GM18517 (cell line): ENCODE measurements around the gene AHCYL2.
"Not testable (repeated sequence)": the region's sequence is repeated elsewhere in the genome, so short reads cannot be mapped to it uniquely, and the experiment has no call there.

ENCODE experiments used
- ATAC-seq: cut with Tn5 transposase; IDR thresholded peaks from one replicate; pipeline ENCODE4 v1.9.1; 2021; ENCODE audit warnings: mild to moderate bottlenecking, moderate library complexity; ENCODE audit not compliant: unreplicated experiment

AHCYL2 gene

DNA sequence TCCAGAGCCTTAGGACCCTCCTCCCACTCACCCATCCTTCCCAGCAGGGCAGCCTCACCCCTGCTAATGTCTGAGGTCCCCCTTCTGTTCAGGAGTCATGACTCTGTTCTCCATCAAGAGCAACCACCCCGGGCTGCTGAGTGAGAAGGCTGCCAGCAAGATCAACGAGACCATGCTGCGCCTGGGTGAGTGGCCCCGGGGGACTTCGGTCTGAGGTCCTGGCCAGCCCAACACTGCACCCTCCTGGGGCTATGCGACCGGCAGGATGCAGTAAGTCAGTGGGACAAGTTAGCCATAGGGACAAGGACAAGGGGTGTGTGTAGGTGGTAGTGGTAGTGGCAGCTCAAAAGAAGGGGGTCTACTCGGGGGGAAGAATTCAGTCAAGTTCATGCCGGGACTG lies 16.2 kb upstream of the AHCYL2 start:
- ATAC-seq = no peak

DNA sequence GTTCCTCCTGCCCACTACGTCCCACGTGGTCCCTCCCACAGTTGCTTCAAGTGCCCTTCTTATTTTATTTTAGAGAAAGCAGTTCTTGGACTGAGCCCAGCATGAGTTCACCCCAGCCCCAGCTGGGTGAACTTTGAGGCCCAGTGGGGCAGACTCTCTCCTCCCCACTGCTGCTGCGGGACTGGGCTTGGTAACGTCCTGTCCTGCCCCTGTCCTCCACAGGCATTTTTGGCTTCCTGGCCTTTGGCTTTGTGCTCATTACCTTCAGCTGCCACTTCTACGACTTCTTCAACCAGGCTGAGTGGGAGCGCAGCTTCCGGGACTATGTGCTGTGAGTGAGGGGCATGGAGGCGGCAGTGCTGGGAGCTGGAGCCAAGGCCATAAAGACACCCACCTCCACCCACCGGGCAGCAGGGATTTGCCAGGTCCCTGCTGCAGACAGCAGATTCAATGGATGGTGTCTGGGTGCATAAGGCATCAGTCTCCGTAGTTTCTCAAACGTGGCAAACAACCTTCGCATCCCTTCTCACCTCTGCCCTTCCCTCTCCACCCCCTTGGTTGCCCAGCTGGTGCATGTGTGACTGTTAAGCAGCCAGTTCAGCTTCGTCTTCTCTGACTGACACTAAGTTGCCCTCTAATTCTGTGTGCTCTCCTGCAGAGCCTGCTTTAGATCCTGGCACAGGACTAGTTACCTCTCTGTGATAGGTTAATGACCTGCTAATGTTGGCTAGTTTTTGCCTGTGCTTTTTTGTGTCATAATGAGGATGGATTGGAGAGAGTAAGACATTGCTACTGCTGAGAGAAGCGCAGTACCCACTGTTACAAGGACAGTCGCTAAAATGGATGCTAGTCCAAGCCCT lies 15.5 kb upstream of the AHCYL2 start:
- no peak for ATAC-seq

DNA sequence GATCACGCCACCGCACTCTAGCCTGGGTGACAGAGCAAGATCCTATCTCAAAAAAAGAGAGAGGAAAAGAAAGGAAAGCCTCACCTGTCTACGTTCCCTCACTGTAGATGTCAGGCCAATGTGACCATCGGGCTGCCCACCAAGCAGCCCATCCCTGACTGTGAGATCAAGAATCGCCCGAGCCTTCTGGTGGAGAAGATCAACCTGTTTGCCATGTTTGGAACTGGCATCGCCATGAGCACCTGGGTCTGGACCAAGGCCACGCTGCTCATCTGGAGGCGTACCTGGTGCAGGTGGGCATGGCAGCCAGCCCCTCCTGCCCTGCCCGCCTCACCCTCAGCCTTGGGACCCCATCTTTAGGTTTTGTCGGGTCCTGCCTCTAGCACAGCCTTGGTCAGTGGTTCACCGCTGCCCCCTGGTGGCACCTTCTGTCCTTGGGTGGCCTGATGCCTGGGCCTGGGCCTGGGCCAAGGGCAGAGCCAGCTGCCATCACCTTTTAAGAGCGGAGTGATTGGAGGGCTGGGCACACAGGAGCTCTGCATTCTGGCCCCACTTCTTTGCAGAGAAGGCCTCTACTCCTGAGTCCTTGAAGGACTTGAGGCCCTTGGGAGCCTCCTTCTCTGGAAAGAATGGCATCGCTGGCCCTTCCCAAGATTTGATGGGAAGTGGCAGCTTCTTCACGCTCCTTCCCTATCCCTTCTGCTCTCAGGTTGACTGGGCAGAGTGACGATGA lies 14.4 kb upstream of the AHCYL2 start:
- ATAC-seq = no peak

DNA sequence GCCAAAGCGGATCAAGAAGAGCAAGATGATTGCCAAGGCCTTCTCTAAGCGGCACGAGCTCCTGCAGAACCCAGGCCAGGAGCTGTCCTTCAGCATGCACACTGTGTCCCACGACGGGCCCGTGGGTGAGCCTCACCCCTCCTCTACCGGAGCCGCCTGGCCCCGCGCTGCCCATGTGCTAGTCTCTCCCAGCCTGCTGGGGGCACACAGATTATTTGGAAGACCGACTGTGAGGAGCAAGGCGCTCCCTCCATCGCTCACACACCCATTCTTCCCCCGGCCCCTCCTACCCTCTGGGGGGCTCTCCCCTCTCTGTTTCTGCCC lies 13.9 kb upstream of the AHCYL2 start:
- no peak for ATAC-seq

DNA sequence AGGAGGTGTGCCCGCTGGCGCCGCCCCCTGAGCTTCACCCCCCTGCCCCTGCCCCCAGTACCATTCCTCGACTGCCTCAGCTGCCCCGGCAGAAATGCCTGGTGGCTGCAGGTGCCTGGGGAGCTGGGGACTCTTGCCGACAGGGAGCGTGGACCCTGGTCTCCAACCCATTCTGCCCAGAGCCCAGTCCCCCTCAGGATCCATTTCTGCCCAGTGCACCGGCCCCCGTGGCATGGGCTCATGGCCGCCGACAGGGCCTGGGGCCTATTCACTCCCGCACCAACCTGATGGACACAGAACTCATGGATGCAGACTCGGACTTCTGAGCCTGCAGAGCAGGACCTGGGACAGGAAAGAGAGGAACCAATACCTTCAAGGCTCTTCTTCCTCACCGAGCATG lies 12.7 kb upstream of the AHCYL2 start:
- ATAC-seq = no peak

DNA sequence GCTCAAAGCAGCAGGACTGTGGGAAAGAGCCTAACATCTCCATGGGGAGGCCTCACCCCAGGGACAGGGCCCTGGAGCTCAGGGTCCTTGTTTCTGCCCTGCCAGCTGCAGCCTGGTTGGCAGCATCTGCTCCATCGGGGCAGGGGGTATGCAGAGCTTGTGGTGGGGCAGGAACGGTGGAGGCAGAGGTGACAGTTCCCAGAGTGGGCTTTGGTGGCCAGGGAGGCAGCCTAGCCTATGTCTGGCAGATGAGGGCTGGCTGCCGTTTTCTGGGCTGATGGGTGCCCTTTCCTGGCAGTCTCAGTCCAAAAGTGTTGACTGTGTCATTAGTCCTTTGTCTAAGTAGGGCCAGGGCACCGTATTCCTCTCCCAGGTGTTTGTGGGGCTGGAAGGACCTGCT lies 12.2 kb upstream of the AHCYL2 start:
- no peak for ATAC-seq

DNA sequence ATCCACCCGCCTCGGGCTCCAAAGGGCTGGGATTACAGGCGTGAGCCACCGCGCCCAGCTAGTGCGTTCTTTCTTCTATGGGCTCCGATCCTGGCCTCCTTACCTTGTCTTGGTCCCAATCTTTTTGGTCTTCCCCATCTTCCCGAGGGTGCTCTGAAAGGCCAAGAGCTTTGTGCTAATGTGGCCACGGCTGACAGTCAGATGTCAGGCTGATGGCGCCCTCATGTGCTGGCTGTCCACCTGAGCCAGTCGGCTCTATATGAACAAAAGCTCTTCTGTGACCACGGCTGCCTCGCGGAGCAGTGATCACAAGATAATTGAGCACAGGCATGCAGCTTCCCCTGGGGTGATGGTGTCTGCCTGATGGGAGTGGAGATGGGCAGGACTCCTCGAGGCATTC lies 11.0 kb upstream of the AHCYL2 start:
- ATAC-seq = no peak

DNA sequence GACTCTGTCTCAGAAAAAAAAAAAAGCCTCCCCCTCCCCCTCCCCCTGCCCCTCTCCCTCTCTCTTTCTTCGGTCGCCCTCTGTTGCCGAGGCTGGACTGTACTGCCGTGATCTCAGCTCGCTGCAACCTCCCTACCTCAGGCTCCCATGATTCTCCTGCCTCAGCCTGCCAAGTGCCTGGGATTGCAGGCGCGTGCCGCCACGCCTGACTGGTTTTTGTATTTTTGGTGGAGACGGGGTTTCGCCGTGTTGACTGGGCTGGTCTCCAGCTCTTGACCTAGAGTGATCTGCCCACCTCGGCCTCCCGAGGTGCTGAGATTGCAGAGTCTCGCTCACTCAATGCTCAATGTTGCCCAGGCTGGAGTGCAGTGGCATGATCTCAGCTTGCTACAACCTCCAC lies 9.1 kb upstream of the AHCYL2 start:
- not testable (repeated sequence) for ATAC-seq

DNA sequence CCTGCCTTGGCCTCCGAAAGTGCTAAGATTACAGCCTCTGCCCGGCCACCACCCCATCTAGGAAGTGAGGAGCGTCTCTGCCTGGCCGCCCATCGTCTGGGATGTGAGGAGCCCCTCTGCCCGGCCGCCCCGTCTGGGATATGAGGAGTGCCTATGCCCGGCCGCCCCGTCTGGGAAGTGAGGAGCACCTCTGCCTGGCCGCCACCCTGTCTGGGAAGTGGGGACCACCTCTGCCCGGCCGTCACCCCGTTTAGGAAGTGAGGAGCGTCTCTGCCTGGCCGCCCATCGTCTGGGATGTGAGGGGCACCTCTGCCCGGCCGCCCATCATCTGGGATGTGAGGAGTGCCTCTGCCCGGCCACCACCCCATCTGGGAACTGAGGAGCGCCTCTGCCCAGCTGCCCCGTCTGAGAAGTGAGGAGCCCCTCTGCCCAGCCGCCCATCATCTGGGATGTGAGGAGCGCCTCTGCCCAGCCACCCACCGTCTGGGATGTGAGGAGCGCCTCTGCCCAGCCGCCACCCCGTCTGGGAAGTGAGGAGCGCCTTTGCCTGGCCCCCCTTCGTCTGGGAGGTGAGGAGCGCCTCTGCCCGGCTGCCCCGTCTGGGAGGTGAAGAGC lies 8.6 kb upstream of the AHCYL2 start:
- ATAC-seq = not testable (repeated sequence)

DNA sequence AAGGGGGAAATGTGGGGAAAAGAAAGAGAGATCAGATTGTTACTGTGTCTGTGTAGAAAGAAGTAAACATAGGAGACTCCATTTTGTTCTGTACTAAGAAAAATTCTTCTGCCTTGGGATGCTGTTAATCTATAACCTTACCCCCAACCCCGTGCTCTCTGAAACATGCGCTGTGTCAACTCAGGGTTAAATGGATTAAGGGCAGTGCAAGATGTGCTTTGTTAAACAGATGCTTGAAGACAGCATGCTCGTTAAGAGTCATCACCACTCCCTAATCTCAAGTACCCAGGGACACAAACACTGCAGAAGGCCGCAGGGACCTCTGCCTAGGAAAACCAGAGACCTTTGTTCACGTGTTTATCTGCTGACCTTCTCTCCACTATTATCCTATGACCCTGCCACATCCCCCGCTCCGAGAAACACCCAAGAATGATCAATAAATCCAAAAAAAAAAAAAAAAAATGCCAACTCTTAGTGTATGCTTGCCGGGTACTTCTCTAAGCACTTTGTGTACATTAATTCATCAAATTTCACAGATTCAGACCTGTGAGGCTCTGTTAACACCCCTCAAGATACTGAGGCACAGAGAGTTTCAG lies 7.9 kb upstream of the AHCYL2 start:
- ATAC-seq = not testable (repeated sequence)

DNA sequence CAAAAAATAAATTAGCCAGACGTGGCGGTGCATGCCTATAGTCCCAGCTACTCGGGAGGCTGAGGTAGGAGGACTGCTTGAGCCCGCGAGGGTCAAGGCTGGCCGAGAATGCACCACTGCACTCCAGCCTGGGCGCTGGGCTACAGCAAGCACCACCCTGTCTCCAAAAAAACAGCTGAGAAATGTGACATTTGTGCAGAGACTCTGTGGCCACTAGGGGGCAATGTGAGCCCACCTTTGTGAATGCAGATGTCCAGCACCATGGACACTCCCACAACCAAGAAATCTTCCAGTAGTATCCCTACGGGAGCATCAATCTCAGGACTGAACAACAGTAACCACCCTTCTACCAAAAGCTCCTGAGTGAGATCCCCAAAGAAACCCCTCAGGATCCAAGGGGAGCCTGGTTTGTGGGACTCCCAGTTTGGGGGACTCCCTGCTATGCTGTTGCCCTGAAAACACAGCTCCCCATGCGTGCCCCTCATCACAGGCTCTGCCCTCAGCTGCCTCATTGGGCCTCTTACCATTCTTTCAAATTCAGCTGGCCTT lies 6.2 kb upstream of the AHCYL2 start:
- no peak for ATAC-seq

DNA sequence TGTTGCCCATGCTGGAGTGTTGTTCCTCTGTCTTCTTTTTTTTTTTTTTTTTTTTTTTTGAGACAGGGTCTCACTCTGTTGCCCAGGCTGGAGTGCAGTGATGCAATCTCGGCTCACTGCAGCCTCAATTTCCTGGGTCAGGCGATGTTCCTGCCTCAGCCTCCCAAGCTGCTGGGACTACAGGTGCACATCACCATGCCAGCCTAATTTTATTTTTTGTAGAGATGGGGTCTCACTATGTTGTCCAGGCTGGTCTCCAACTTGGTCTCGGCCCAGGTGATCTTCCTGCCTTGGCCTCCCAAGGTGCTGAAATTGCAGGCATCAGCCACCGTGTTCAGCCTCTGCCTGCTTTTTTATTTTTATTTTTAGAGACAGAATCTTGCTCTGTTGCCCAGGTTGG lies 5.7 kb upstream of the AHCYL2 start:
- not testable (repeated sequence) for ATAC-seq

DNA sequence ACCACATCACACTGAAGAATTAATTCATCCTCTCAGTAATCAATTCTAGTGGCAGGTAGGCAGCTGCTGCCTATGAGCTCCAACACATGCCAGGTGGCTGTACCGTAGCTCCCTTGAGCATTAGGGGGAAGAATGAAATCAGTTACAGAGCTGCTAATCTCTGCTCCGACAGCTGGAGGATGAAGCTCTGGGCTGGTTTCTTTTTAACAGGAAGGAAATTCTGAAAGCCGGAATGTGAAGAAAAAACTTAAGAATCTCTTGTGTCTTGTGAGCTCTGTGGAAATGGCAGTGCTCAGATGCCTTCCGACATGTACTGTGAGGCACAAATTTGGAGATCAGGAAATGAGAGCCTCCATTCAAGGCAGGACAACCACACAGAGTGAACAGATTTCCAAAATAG lies 2.8 kb upstream of the AHCYL2 start:
- no peak for ATAC-seq

DNA sequence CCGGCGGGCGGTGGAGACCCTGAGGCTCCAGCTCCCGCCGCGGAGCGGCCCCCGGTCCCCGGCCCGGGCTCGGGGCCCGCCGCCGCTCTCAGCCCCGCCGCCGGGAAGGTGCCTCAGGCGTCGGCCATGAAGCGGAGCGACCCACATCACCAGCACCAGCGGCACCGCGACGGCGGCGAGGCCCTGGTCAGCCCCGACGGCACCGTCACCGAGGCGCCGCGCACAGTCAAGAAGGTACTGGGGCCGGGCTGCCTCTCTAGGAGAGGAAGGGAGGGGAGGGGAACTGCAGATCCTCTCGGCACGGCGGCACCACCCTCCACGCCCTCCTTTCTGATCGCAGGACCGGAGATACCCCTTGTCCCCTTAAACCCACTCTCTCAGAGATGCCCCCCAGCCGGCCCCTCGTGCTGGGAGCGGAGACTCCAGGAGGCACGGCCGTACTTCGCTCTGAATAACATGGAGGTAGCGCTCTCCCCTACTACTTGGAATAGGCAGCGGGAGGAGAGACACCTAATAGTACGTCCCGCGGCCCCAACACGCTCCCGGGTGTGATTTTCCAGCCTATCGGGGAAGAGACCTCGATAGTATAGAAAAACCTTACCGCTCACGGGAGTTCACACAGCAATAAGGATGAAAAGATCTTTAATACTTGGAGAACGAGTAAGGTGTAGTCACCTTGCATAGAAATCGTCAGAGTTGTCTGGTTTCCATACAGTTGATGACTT lies 538 bp downstream of the AHCYL2 start:
- ATAC-seq = peak; percentile 31

DNA sequence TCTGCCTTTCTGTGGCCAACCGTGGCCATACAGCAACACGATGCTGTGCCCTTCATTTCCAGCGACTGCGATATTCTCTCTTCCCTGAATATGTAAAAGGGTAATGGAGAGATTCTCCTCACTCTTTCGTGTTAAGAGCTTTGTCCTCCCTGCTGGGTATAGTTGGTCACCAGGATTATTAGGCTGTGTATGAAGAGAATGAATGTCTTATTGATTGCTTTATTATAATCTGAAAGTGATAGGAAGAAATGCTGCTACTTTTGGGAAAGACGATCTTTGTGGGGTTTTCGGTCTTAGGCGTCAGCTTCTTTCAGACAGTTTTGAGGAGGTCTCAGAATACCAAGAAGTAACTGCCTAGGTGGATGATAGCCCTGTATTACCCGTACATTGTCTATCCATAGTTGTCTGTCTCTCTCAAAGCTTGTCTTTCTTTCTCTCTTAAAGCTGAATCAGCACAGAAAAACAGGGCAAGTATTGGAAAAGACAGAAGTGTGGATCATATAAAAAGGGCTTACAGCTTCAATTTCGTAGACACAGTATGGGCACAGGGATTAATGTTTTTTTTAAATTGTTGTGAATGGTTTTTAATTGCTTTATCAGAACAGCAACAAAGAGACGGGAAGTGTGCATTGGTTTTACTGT lies 1.2 kb downstream of the AHCYL2 start:
- peak; percentile 1 for ATAC-seq

DNA sequence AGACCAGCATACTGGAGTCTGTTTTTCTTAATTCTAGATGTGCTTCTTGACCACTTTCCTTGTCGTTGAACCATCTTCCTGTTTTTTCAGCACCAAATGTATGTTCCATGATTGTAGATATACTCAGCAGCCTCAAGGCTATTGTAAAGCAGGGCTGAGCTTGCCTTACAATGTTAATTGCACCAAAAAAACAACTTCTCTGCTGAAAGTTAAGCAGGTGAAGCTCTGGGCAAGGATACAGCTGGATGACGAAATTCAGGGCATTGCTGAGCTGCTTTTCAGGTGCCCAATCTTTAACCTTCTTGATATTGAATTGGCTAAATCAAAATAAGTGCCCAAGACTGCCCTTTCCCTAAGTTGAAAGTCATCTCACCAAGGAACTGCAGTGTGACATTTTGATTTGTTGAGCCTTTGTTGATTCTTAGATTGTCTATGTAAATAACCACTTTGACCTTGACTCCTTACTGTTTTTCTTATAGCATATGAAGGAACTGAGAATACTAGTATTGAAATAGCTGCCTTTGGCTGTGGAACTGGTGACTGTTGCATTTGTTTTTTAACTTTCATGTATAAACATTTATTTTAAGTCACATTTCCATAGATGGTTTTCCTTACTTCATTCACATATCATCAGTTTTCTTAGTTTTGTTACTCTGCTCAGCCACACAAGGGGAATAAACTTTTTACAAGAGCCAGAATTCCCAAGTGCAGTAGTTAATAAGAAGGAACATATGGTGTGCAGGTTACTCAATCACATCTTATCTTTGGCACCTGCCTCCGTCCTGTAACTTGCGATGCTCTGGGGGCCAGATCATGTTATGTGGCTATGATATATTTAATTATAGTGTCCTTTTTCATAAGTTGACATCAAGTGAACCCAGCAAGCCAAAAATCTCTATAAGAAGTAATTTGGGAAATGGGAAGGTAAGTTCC lies 3.1 kb downstream of the AHCYL2 start:
- ATAC-seq = no peak

DNA sequence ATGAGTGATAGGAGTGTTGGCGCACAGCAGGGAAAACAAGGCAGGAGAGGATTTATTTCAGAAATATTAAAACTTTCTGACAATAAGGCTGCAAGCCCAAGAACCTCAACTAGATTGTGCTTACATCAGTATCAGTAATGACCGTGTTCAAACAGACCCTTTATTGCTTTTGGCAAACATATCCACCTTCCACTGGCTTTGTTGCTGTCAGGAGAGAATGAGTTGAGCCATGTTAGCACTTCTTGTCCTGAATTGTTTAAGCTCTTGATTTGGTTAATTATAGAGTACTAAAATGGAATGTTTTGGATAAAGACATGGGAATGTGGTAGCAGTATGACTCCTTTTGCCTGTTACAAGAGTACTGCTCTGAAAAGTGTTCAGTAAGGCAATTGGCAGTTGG lies 3.8 kb downstream of the AHCYL2 start:
- ATAC-seq = no peak

DNA sequence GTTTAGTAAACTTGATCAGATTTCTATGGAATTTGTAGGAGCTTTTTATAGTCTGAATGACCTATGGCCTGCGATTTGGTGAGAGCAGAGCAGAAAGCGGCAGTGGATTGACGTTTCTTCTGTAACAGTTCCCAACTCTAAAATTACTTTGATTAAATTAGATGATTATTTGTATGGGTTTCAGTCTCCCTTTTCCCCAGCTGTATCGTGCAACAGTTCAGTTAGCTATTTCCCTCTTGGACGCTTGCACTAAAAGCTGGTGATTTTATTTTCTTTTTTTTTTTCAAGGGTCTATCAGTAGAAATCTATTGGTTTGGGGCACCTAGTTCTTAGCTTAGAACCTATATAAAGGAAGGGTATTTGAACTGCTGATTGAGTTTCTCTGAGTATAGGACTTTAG lies 6.8 kb downstream of the AHCYL2 start:
- no peak for ATAC-seq

DNA sequence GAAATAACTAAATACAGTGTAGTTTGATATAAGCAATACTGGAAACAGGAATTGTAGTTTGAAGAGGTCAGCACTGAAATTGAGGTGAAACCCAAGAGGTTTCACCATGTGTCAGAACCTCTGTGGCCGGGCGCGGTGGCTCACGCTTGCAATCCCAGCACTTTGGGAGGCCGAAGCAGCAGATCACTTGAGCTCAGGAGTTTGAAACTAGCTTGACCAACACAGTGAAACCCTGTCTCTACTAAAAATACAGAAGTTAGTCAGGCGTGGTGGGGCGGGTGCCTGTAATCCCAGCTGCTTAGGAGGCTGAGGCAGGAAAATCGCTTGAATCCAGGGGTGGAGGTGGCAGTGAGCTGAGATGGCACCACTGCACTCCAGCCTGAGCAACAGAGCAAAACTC lies 13.7 kb downstream of the AHCYL2 start:
- no peak for ATAC-seq
